Astrocyte (in vitro differentiated cells and primary cell): Measurements from ENCODE around the gene GARIN5A.

Experiments used
- EZH2 ChIP-seq: IDR thresholded peaks from 2 replicates; pipeline ENCODE4 v1.6.1; 2012; ENCODE audit warnings: mild to moderate bottlenecking, low read length, inconsistent platforms; ENCODE audit not compliant: insufficient read depth
- TF ChIP-seq, protein P1 (sequence below): IDR thresholded peaks from 2 replicates; pipeline ENCODE4 v1.5.1; 2011; ENCODE audit warnings: low read depth, mild to moderate bottlenecking, inconsistent platforms, low read length, moderate library complexity; ENCODE audit not compliant: insufficient read depth

DNA sequence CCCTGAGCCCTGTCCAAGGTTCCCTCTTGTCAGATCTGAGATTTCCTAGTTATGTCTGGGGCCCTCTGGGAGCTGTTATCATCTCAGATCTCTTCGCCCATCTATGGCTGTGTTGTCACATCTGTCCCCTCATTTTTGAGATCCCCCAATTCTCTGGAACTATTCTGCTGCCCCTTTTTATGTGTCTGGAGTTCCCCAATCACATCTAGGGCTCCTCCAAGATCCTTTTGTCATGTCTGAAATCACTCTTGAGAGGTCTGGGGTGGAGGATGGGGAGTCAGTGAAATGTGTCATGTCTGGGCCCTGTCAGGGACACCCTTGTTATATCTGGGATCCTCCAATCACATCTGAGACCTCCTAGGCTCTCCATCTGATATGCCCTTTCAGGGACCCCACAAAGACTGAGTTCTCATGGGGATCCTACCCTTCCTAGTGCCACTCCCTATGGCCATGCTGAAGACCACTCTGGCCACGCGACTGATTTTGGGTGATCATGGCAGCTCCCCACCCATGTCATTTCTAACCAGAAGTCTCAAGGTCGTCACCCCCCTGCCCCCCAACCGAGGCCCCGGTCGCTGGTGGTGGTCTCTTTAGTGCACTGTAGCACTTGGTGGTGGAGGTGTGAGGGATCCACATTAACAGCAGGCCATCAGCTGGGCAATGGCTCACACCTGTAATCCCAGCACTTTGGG lies 47.7 kb downstream of the GARIN5A start:
- TF ChIP-seq, protein P1, sequence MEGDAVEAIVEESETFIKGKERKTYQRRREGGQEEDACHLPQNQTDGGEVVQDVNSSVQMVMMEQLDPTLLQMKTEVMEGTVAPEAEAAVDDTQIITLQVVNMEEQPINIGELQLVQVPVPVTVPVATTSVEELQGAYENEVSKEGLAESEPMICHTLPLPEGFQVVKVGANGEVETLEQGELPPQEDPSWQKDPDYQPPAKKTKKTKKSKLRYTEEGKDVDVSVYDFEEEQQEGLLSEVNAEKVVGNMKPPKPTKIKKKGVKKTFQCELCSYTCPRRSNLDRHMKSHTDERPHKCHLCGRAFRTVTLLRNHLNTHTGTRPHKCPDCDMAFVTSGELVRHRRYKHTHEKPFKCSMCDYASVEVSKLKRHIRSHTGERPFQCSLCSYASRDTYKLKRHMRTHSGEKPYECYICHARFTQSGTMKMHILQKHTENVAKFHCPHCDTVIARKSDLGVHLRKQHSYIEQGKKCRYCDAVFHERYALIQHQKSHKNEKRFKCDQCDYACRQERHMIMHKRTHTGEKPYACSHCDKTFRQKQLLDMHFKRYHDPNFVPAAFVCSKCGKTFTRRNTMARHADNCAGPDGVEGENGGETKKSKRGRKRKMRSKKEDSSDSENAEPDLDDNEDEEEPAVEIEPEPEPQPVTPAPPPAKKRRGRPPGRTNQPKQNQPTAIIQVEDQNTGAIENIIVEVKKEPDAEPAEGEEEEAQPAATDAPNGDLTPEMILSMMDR: no peak
- no peak for TF ChIP-seq EZH2
